Activated T-cell treated with anti-CD3 and anti-CD28 coated beads for 48 hours (primary cell): ENCODE data around the gene CUTA.
"Not testable (repeated sequence)": the region's sequence is repeated elsewhere in the genome, so short reads cannot be mapped to it uniquely, and the experiment has no call there.

Experiments
- DNase-seq: peaks from one replicate; pipeline ENCODE4 v3.0.0-alpha.2; 2020; ENCODE audit warnings: low read depth

The CUTA gene

DNA sequence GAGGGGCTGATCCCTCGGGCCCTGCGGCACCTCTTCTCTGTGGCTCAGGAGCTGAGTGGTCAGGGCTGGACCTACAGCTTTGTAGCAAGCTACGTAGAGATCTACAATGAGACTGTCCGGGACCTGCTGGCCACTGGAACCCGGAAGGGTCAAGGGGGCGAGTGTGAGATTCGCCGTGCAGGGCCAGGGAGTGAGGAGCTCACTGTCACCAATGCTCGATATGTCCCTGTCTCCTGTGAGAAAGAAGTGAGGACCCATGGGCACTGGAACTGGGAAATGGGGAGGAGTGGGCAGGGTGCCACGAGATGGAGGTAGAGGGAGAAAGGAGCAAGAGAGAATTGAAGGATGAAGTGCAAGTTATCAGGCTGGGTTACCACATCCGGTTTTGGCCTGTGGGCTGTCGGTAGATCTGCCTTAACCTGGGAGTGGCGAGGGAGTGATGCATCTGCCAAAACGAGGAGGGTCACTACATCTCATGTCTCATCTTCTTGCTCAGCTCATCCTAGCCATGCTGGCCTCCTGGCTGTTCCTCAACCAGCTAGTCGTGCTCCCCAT is 12.4 kb downstream of the CUTA start:
- DNase-seq, result no peak

DNA sequence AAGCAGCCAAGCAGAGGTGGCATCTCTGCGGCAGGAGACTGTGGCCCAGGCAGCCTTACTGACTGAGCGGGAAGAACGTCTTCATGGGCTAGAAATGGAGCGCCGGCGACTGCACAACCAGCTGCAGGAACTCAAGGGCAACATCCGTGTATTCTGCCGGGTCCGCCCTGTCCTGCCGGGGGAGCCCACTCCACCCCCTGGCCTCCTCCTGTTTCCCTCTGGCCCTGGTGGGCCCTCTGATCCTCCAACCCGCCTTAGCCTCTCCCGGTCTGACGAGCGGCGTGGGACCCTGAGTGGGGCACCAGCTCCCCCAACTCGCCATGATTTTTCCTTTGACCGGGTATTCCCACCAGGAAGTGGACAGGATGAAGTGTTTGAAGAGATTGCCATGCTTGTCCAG is 13.0 kb downstream of the CUTA start:
- no peak for DNase-seq

DNA sequence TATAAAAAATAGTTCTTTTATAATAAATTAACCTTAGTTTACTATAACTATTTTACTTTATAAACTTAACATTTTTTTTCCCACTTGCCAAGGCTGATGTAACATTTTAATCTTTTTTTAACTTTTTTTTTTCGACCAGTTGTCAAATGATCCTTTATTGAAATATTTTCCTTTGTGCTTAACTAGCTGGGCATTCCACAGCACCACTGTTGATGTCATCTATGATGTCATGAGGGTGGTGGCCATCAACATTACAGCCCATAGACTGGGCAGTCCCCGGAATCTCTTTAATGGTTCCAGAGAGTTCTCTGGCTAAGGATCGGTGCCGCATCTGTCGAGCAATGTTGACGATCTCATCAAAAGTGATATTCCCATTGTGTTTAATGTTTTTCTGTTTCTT is 18.0 kb downstream of the CUTA start:
- not testable (repeated sequence) for DNase-seq

DNA sequence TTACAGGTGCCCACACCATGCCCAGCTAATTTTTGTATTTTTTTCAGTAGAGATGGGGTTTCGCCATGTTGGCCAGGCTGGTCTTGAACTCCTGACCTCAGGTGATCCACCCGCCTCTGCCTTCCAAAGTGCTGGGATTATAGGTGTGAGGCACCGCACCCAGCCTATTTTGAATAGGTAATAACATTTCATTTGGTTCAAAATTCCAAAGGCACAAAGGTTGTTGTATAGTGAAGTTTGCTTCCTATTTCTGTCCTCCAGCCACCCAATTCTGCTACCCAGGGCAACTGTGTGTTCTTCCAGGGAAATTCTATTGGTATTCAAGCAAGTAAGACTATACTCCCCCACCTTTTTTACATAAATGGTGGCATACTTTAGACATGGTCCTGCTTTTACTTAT is 19.3 kb downstream of the CUTA start:
- not testable (repeated sequence) for DNase-seq

DNA sequence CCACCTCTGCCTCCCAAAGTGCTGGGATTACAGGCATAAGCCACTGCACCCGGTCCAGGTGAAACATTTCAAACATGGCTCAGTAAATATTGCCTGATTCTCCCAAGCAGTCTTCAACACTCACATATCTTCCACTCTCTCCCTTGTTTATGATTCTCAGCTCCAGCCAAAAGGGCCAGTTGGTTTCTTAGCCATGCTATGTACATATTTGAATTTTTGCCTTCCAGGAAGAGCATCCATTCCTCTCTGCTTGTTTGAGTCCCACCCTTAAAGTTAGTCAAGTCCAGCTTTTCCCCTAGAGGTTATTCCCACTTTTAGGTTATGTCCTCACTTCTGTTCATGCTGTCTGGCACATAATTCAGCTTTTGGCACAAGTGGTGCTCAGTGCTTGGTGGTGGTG is 20.4 kb downstream of the CUTA start:
- DNase-seq, result no peak

DNA sequence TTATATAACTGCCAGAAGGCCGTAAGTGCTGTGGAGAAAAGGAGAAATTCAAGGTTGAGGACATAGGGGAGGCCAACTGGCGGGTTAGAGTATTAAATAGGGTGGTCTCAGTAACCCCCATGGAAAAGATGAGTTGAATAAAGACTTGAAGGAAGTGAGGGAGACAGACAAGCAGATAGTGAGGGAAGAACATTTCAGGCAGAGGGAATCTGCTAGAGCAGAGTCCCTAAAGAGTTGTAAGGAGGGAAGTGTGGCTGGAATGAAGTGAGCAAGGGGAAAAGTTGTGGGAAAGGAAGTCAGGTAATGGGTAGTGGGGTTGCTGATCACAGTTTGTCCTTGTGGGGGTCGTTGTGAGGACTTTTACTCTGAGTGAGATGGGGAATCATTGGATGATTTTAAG is 24.9 kb downstream of the CUTA start:
- DNase-seq, result no peak

DNA sequence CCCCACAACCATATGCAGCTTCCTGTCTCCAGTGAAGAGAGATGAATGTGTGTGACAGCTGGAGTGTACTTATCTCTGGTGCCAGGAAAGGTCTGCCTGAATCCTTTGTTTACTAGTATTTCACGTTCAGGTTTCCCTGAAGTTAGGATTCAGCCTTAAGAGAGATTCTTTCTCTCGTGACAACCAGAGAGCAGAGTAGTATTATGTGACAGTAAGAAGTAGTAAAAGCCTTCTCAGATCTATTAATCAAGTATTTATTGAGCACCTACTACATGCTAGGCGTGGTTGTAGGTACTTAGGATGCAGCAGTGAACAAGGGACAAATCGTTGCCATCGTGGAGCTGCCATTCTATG is 25.3 kb downstream of the CUTA start:
- no peak for DNase-seq

DNA sequence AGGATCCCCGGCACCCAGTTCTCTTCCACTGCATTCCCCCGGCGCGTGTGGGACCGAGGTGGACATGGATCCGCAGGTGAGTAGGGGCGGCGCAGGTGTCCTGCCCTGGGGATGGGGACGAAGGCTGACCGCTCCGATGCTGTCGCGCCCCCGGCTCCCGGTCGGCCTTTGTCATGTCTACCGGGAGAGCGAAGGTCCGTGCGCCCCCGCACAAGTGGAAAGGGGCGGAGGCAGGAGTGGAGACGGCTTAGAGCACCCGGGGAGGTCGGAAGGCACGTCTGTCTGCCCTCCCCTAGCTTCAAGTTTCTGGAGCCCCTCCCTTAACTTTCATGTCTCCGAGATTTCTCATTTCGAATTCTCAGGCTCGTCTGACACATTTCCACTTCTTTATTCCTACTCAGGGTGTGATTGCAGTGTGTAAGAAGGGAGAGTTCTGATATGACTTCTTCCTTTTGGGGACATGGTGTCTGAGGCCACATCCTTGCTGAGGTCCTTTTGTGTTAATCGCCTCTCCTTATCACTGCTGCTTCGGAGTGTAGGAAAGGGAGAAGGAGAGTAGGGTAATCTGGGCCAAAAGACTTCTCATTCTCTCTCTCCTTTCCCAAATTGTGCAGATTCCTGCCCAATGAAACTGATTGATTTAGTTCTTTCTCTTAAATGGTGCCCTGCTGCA is 25.8 kb downstream of the CUTA start:
- DNase-seq, result peak; percentile 63

DNA sequence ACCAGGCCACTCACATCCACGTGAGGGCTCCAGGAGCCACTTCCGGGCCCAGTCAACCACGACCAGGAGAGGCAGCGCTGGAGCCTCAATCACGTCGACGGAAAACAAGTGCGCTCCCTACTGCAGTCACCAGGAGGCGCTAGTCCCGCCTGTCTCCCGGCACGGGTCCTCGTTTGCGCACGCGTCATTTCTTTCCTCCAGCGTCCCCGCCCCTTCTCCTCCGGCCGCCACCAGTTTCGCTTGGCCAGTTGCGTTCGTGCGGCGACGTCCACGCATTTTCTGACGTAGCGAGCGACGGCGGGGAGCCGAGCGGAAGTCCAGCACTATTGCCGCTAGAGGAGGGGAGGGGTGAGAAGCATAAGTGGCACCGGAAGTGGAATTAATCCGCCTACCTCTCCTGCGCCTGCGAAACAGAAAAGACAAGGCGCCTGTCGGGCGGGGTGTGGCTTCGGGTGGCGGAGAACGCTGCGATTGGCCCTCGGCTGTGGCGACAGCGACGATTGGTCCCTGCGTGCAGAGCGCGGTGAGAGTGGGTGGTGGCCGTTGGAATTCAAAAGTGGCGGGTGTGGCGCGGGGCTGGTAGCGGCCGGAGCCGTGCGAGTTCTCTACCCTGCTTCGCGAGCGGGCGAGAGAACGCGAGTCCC is 26.5 kb downstream of the CUTA start, which contains the start of gene KIFC1:
KIFC1 (plus strand) TSS at position 546 of the 644 bp plus-strand sequence. CDS start 163 bp downstream, outside the sequence.
- DNase-seq, result peak; percentile 99

DNA sequence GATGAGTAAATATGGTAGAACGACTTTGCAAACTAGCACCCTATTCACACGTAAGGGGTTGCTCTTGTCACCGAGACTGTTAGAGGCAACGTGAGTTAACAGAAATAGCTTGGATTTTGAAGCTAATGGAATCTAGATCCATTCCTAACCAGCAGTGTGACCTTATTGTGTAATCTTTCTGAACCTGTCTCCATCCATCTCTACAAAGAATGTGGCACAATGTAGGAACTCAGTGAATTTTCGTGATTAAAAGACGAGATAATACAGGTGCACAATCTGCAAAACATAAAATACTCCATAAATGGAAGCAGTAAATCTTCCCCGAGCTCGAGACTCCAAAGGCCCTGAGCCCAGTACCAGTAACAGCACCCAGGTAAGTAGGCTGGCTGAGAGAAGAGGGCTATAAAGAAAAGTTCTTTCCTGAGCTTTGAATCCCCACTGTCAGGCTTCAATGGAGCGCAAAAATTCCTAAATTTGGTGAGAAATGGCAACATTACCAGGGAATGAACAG is 27.1 kb downstream of the CUTA start:
- DNase-seq, result no peak

DNA sequence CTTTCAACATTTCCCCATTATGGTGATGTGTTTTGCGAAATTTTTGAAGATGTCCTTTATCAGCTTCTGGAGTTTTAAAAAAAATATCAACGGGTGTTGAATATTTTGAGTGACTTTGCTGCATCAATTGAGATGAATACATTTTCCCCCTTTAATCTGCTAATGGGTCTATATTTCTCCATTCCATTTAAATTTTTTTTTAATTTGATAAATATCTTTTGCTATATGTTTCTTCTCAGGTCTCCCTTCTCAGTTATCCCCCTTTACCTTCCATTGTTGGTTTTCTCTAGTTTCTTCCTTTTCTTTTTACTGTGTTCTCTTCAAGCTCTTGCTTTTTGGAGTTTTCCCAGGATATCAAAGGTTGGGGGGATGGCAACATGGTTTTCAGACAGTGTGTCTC is 27.7 kb downstream of the CUTA start:
- DNase-seq, result no peak

DNA sequence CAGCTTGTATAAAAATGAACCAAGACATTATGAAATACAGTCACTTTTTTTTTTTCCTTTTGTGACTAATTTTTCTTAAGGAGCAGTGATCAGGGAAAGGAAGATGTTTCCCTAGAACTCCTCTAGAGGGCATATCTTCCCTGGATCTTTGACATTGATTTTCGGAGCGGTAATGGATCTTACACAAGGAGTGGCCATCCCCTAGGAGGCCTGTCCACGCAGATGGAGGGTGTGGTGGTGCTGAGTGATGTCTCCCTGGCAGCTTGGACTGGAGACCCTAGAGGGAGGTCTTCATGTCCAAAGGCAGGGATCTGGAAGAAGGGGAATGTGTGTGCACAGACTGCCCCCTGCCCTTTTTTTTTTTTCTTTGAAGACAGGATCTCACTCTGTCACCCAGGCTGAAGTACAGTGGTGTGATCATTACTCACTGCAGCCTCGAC is 33.3 kb downstream of the CUTA start:
- DNase-seq, result no peak

DNA sequence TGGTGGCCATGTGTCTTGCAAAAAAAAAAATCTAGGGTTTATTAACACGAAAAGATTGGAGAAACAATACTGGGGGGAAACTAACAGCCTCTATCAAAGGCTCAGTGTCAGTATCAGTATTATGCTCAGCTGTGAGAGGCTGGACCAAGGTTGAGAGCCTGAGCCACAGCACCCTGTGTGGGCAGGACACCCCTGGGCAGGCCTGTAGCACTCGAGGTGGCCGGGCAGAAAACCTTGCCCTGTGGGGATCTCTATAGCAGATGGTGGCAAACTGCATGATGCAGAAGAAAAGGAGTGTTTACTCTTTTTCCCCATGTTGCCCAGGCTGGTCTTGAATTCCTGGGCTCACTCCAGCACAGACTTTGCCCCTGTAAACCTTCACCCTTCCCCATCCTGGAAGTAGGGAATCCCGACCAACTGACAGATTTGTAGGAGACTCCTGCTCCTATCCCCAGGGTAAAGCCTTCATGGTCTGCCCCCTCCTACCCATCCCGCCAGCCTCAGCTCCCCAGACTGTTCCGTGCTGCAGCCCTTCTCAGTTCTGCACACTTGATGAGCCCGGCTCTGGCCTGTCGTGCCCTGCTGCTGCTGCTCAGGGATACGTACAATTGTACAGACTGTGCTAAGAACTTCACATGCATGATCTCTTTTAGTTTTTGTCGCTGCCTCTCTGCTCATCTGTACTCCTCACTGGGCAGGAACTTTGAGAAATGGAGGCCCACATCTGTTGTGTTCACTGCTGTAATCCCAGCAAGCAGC is 34.3 kb downstream of the CUTA start:
- no peak for DNase-seq

DNA sequence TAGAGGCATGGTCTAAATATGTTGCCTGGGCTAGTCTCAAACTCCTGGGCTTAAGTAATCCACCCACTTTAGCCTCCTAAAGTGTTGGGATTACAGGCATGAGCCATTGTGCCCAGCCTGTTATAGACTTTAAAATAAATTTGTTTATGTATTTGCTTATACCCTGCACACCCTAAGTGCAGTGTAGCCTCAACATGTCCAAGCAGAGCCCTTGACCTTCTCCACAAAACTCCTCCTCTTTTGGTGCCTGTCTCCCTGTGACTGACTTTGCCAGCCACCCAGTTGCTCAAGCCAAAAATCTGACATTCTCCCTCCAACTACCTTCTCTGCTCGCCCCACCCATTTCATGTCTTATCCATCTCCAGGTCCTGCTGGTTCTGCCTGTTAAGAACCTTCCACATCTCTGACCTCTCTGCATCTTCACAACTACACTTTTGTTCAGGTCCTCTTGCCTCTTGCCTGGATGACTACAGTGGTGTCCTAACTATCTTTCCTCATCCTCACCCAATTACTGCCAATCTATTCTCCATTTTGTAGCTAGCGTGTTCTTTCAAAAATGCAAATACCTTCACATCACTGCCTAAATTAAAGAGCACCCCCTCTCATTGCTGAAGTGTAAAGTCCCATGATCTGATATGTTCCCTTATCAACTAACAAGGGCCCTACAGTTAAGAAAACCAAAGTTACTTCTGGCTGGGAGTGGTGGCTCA is 37.5 kb downstream of the CUTA start:
- no peak for DNase-seq

DNA sequence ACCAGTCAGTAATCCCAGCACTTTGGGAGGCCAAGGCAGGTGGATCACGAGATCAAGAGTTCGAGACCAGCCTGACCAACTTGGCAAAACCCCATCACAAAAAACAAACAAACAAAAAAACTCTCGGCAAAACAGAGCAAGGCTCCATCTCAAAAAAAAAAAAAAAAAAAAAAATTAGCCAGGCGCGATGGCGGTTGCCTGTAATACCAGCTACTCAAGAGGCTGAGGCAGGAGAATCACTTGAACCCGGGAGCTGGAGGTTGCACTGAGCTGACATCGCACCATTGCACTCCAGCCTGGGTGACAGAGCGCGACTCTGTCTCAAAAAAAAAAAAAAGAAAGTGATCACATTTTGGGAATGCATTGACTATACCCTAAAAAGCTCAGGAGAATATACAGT is 38.7 kb downstream of the CUTA start:
- DNase-seq, result not testable (repeated sequence)

DNA sequence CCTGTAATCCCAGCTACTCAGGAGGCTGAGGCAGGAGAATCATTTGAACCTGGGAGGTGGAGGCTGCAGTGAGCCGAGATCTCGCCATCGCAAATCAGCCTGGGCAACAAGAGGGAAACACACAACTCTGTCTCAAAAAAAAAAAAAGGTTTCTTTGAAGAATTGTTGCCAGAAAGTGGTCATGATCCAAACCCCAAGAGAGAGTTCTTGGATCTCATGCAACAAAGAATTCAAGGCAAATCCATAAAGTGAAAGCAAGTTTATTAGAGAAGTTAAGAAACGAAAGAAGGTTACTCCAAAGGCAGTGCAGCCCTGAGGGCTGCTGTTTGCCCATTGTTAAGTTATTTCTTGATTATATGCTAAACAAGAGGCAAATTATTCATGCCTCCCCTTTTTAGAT is 40.7 kb downstream of the CUTA start:
- DNase-seq, result no peak

DNA sequence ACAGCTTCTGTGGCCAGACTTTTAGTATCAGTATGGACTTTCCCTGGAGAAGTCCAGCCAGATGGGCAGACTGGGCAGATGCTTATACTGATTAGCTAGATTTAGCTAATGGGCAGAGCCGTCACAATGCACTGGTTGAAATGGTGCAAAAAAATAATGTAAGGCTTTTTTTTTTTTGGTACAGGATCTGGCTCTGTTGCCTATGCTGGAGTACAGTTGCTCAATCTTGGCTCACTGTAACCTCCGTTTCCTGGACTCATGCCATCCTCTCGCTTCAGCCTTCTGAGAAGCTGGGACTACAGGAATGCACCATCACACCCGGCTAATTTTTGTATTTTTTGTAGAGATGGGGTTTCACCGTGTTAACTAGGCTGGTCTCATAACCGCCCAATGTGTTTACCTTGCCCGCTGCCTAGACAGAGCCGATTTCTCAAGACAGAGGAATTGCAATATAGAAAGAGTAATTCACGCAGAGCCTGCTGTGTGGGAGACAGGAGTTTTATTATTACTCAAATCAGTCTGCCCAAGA is 42.7 kb downstream of the CUTA start:
- no peak for DNase-seq

DNA sequence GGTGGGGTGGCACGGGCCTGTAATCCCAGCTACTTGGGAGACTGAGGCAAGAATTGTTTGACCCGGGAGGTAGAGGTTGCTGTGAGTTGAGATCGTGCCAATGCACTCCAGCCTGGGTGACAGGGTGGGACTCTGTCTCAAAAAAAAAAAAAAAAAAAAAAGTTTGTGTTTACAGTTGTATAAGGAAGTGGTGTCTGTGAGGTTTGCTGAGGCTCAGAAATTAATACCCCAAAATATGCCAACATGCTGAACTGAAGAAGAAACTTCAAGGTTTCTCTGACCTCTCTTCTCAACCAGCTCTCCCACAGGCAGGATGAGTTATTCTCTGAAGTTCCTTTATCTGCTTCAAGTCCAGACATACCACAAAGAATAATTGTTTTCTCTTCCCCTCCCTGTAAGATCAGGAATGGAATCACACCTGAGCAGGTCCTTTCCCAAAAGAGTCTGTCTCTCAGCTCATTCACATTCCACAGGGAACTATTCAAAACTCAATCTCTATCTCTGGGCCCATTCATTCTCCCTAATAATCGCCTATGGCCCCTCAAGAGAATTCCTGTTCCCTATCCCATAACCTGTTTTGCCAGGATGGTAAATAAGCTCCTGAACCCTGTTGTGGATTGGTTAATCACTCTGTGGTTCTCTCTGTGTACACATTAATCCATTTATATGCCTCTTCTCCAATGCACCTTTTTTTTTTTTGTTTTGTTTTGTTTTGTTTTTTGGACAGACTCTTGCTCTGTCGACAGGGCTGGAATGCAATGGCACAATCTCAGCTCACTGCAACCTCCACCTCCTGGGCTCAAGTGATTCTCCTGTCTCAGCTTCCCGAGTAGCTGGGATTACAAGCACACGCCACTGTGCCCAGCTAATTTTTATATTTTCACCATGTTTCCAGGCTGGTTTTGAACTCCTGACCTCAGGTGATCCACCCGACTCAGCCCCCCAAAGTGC is 43.7 kb downstream of the CUTA start:
- DNase-seq, result no peak

DNA sequence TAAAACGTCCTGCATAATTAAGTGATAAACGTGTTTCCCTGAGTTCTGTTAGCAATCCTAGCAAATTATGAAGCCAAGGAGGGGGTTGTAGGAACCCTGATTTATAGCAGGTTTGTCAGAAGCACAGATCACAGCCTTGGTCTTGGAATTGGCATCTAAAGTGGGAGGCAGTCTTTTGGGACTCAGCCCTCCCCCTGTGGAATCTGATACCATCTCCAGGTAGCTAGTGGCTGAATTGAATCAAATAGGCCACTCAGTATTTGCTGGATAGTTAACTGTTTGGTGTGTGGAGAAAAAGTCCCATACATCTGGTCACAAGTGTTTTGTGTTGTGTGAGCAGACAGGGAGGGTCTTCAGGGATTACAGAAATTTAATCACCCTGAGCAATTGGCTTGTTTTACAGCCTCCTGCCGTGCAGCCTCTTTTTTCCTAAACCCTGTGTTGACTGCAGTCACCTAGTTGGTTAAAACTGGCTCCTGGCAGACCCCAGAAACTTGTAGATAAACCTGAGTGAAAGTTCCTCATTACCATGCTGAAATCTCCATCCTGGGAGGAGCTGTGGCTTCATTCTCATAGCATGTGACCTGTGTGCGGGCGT is 45.3 kb downstream of the CUTA start:
- no peak for DNase-seq

DNA sequence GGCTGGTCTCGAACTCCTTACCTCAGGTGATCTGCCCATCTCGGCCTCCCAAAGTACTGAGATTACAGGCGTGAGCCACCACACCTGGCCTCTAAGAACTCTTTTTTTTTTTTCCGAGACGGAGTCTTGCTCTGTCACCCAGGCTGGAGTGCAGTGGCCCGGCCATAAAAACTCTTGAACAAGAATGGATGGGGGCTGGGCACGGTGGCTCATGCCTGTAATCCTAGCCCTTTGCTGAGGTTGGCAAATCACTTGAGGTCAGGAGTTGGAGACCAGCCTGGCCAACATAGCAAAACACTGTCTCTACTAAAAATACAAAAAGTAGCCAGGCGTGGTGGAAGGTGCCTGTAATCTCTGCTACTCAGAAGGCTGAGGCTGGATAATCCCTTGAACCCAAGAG is 46.0 kb downstream of the CUTA start:
- DNase-seq, result not testable (repeated sequence)
